GM20000 (cell line): Measurements from ENCODE around the gene PARD3.

ENCODE experiments used
- DNase-seq: peaks from one replicate; pipeline ENCODE4 v3.0.0; 2012; ENCODE audit warnings: low spot score
- TF ChIP-seq, protein P1 (sequence below): IDR thresholded peaks from 2 replicates; pipeline ENCODE4 v1.5.1; 2012; ENCODE audit warnings: mild to moderate bottlenecking, control low read depth; ENCODE audit errors: extremely low read depth, missing control alignments

PARD3 gene

DNA sequence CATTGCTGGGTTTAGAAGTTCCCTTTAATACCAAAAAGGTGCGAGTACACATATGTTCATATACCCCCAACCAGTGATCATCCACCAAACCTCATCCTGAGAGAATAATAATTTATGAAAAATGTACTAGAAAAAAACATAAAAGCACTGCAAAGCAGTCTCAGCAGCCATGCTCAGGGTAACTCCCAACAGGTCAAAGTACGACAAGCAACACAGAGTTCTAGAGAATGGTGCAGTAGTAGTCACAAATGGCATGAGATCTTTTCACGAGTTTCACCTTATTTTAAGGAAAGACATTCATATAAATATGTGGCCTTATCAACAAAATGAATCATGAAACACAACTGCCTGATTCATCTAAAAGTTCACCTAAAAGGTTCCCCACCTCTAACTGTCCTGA is 338.5 kb downstream of the PARD3 start:
- no peak for DNase-seq
- TF ChIP-seq, protein P1, sequence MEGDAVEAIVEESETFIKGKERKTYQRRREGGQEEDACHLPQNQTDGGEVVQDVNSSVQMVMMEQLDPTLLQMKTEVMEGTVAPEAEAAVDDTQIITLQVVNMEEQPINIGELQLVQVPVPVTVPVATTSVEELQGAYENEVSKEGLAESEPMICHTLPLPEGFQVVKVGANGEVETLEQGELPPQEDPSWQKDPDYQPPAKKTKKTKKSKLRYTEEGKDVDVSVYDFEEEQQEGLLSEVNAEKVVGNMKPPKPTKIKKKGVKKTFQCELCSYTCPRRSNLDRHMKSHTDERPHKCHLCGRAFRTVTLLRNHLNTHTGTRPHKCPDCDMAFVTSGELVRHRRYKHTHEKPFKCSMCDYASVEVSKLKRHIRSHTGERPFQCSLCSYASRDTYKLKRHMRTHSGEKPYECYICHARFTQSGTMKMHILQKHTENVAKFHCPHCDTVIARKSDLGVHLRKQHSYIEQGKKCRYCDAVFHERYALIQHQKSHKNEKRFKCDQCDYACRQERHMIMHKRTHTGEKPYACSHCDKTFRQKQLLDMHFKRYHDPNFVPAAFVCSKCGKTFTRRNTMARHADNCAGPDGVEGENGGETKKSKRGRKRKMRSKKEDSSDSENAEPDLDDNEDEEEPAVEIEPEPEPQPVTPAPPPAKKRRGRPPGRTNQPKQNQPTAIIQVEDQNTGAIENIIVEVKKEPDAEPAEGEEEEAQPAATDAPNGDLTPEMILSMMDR: no peak

DNA sequence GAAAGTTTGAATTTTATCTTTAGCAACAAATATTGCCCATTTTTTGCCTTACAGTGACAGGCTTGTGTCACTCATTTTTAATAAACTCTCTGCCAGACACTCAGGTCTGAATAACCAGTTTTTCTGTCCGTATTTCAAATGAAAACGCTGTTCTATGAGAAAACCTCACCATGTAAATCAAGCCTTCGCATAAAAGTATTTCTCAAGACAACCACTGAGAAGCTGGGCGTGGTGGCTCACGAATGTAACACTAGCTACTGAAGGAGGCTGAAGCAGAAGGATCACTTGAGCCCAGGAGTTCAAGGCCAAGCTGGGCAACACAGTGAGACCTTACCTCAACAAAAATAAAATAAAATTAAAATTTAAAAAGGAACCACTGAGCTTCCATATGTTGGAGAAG is 339.3 kb downstream of the PARD3 start:
- TF ChIP-seq, protein P1: no peak

DNA sequence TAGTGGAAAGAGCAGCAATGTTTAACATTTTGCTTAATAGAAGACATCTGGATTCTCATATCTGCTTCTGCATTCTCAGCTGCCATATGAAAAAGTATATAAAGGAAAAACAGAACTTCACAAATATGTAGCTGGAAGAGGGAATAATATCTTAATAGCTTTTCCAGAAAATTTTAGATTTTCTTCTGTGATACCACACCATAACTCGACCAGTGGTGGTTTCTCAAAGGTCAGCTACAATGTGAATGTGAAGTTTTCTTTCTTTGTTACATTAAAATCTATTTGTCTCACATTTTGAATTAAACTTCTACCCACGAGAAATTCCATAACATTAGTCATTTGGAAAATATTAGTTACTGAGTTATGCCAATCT is 339.8 kb downstream of the PARD3 start:
- TF ChIP-seq, protein P1: no peak
- DNase-seq: no peak

More for the DNA sequence above, 339.3 kb downstream of the PARD3 start:
- DNase-seq: no peak

DNA sequence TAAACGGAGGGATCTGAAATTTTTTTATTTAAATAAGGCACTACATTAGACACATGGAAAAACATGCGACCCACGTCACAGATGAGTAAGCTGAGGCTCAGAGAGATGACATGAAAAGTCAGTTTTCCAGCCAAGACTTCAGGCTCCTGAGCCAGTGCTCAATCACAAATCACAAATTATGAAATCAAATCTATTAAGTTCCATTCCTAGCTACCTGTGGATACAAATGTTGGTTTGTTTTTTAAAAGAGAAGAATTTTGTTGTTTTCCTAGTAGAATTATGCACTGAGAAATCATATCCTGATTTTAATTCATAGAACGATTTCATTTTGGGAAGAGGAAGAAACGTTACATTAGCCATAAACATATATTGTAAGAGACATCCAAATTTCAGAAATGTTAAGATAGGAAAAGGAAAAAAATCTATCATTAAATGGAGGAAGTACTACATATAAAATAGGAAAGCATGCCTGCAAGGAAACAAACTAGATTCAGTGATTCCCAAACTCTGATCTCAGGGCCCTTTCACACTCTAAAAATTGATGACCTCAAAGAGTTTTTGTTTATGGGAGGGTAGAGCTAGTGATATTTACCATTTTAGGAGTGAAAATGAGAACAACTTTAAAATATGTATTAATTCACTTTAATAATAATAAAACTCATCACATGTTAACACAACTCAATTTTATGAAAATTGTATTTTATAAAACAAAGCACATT is 340.4 kb downstream of the PARD3 start:
- TF ChIP-seq, protein P1: no peak
- DNase-seq: no peak

DNA sequence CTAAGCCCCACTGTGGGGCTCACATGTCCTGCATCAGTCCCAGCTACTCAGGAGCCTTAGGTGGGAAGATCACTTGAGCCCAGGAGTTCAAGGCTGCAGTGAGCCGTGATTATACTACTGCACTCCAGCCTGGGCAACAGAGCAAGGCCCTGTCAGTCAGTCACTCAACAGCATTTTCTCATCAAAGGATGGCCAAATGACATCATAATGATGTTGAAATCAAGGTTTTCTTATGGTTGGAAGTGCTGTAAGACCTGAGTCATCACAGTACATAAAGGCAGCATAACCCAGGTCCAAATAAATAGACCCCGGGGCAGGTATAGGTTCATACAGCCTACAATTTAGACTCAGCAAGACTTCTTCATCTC is 341.1 kb downstream of the PARD3 start:
- TF ChIP-seq, protein P1: no peak
- DNase-seq: no peak

DNA sequence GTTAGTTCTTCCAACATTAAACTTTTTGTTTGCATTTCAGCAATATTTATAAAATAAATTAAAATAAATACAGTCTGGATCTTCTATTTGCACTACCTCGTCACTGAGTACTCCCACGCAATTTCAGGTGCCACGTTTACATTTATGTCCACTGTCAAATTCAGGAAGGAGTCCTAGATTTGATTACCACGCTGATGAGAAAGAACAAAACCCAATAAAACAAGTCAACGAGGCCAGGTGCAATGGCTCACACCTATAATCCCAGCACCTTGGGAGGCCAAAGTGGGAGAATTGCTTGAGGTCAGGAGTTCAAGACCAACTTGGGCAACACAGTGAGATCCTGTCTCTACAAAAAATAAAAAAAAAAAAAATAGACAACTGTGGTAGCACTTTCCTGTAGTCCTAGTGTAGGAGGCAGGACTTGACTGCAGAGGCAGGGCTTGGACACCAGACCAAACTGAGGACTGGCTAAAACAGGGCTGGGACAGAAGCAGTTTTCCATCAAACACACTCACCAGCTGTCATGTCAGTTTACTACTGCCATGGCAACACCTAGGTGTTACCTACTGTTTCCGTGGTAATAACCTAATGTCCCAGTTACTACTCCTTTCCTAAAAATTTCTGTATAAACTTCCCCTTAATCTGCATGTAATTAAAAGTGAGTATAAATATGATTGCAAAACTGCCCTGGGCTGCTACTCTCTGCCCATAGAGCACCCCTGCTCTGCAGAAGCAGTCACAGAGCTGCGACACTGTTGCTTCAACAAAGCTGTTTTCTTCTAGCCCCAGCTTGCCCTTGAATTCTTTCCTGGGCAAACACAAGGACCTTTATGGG is 341.7 kb downstream of the PARD3 start:
- no peak for DNase-seq
- TF ChIP-seq, protein P1: no peak

DNA sequence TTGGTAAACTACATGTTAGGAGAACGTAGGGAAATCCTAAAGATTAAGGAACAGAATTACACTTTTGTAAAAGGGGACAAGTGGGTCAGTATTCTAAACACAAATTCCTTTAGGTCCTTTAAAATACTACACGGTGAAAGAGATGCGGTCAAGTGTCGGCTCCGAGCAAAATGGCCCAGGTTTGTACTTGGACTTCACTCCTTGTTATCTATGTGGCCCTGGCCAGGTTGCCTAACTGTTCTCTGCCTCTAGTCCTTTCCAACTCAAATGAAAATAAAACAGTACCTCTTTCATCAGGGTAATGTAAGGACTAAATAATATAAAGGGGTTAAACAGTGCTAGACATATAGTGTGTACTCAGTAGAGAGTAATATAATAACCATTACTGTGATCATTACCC is 344.8 kb downstream of the PARD3 start:
- TF ChIP-seq, protein P1: no peak

More for the DNA sequence above, 344.8 kb downstream of the PARD3 start:
- DNase-seq: no peak
